ENCODE measurements around the gene ZNF488. TPM values are rescaled to one million over a fixed set of nuclear protein-coding genes. Genes with fewer than 3 reads are reported as not detected.

The ZNF488 gene
- total RNA-seq, 4 donors from 2014 or later: 0.59 to 1.1 (median 1.0) TPM; not detected in 1

DNA sequence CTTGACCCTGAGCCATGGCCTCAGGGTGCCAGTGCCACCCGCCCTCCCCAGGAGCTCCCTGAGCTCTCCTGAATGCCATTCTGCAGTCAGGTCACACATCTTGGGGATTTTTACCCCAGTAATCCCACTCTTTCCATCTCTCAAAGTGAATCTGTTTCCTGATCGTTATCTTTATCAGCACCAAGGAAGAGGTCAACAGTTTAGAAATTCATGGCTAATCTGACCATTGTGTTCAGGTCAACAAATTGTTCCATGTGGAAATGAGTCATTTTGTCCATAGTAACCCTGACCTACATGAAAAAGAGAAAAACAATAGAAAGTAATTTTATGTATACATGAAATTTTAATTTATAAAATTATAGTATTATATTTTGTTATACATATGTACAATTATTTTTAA lies 28.8 kb upstream of the ZNF488 start:
- no peak for TF ChIP-seq POLR2A (IDR thresholded peaks at IDR 0.05)
- Histone ChIP-seq H3K27ac (no peak overlapping the region), H3K4me1 (no peaks in the 10 kb centered on the region), H3K9me3 (no peaks in the 10 kb centered on the region), H3K36me3 (no peaks in the 10 kb centered on the region), H3K4me3 (no peak overlapping the region), H3K27me3 (no peaks in the 10 kb centered on the region)
- DNase-seq (ENCODE audit: low spot score in 2 of 2): no peak
- WGBS, 2 donors: 46 to 62% methylated on average over 2 of the region's 2 CpGs

DNA sequence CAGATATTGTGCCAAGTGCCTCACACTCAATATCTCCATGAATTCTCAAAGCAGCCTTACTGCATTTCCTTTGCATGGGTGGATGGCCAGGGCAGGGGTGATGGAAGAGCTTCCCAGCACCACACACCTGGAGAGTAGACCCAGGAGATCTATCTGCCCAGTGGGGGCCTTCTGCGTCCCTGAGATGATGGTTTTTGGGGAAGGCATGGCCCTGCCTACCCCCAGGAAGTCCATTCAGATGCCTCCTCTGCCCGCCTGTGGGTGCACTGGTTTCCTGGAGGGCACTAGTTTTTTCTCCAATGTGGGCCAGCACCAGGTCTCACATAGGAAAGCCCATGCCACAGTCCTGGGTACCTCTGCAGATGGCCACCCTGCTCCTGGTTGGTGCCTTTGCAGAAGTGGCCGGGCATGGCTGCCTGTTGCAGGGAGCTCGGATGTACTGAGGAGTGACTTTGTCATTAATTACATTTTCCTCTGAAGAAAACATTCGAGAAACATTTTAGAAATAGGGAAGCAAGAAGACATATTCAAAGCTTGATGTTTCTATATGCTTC lies 28.2 kb upstream of the ZNF488 start:
- Histone ChIP-seq H3K9me3 (no peaks in the 10 kb centered on the region), H3K27me3 (no peaks in the 10 kb centered on the region), H3K36me3 (no peaks in the 10 kb centered on the region), H3K27ac (no peak overlapping the region), H3K4me3 (no peak overlapping the region), H3K4me1 (no peaks in the 10 kb centered on the region)
- TF ChIP-seq, protein P1, sequence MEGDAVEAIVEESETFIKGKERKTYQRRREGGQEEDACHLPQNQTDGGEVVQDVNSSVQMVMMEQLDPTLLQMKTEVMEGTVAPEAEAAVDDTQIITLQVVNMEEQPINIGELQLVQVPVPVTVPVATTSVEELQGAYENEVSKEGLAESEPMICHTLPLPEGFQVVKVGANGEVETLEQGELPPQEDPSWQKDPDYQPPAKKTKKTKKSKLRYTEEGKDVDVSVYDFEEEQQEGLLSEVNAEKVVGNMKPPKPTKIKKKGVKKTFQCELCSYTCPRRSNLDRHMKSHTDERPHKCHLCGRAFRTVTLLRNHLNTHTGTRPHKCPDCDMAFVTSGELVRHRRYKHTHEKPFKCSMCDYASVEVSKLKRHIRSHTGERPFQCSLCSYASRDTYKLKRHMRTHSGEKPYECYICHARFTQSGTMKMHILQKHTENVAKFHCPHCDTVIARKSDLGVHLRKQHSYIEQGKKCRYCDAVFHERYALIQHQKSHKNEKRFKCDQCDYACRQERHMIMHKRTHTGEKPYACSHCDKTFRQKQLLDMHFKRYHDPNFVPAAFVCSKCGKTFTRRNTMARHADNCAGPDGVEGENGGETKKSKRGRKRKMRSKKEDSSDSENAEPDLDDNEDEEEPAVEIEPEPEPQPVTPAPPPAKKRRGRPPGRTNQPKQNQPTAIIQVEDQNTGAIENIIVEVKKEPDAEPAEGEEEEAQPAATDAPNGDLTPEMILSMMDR (IDR thresholded peaks at IDR 0.05): no peak
- TF ChIP-seq POLR2A (IDR thresholded peaks at IDR 0.05): no peak
- TF ChIP-seq EP300 (IDR thresholded peaks at IDR 0.05): no peak
- DNase-seq (ENCODE audit: low spot score in 2 of 2): no peak
- 88 to 91% methylated on average over 5 of the region's 5 CpGs for WGBS, 2 donors

DNA sequence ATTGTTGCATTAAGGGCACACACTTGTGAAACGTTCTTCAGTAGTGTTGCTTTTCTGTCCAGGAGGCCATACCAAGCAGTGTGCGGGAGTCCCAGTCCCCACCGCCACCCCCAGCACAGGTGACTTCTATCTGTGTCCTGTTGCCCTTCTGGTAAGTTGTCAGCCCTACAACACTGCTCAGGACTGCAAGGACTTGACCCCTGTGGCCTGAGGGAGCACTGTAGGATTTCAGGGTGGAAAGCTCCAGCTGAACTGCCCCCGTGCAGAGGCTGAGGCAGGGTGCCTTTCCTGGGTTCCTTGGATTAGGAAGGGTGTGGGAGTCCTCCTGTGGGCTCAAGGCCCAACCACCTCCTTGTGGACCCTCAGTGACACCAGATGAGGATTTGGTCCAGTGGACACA lies 26.8 kb upstream of the ZNF488 start:
- Histone ChIP-seq H3K36me3 (no peaks in the 10 kb centered on the region), H3K27ac (no peak overlapping the region), H3K4me1 (no peaks in the 10 kb centered on the region), H3K4me3 (no peak overlapping the region), H3K9me3 (no peaks in the 10 kb centered on the region), H3K27me3 (no peaks in the 10 kb centered on the region)
- TF ChIP-seq POLR2A (IDR thresholded peaks at IDR 0.05): no peak
- TF ChIP-seq EP300 (IDR thresholded peaks at IDR 0.05): no peak
- TF ChIP-seq, protein P1 (IDR thresholded peaks at IDR 0.05): no peak
- no peak for DNase-seq (ENCODE audit: low spot score in 2 of 2)
- 71 to 75% methylated on average over 4 of the region's 4 CpGs for WGBS, 2 donors

DNA sequence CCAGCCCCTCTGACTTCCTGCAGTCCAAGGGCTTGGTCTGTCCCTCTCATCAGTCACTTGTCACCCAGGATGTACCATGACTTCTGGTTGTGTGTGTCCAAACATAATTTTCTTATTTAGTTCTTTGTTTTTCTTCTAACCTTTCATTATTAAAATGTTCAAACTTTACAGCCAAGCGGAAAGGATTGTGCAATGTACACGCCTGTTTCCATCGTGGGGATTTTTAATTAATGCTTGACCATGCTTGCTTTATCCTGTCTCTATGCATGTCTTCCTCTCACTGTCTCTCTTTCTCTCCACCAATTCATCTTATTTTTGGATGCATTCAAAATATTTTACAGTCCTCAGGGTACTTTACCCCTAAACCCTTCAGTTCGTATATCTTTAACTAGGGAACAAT lies 26.2 kb upstream of the ZNF488 start:
- H3K27me3 ChIP-seq: no peaks in the 10 kb centered on the region
- no peaks in the 10 kb centered on the region for H3K9me3 ChIP-seq
- no peak overlapping the region for H3K27ac ChIP-seq
- no peaks in the 10 kb centered on the region for H3K36me3 ChIP-seq
- TF ChIP-seq EP300 (IDR thresholded peaks at IDR 0.05) (no peak), POLR2A (IDR thresholded peaks at IDR 0.05) (no peak)
- TF ChIP-seq, protein P1 (IDR thresholded peaks at IDR 0.05): no peak
- 77 to 79% methylated on average over 4 of the region's 4 CpGs for WGBS, 2 donors
- no peaks in the 10 kb centered on the region for H3K4me1 ChIP-seq
- H3K4me3 ChIP-seq: no peak overlapping the region
- no peak for DNase-seq (ENCODE audit: low spot score in 2 of 2)

DNA sequence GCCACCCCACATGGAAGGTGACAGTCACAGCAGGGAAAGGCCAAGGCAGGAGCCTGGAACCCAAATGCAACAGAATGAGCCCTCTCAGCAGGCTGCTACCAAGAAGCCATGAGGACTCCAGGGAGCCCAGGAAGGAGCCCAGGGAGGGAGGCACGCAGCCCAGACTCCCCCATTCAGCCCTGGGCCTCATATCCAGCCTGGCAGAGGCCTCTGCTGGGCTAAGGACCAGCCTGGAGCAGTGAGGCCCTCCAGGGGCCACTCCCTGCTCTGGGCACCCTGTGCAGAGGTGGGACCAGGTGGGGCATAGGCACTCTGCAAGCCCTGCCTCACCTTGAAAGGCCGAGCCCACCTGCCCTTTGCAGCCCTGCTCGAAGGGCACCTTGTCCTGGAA lies 25.8 kb upstream of the ZNF488 start:
- 82 to 91% methylated on average over 3 of the region's 3 CpGs for WGBS, 2 donors

More for the DNA sequence above, 25.8 kb upstream of the ZNF488 start:
- DNase-seq (ENCODE audit: low spot score in 2 of 2): no peak
- Histone ChIP-seq H3K4me1 (no peaks in the 10 kb centered on the region), H3K27ac (no peak overlapping the region), H3K9me3 (no peaks in the 10 kb centered on the region), H3K4me3 (no peak overlapping the region), H3K27me3 (no peaks in the 10 kb centered on the region), H3K36me3 (no peaks in the 10 kb centered on the region)
- TF ChIP-seq EP300 (IDR thresholded peaks at IDR 0.05): no peak
- TF ChIP-seq, protein P1 (IDR thresholded peaks at IDR 0.05): no peak
- no peak for TF ChIP-seq POLR2A (IDR thresholded peaks at IDR 0.05)

Data from tibial nerve (tissue), 4 donors.